ENCODE data around the gene BAX.

BAX gene

GRCh38 chr19:48959341-48960239 lies 4.9 kb downstream of the BAX start:
- Histone ChIP-seq H3K9ac (ENCODE audit: low read length) (no peak overlapping the region), H3K27me3 (replicated peaks; ENCODE audit: insufficient read depth, low read length) (no peaks in the 10 kb centered on the region), H3K36me3 (replicated peaks; ENCODE audit: insufficient read depth, low read length) (no peaks in the 10 kb centered on the region), H3K4me1 (ENCODE audit: low read length) (peaks cover 20% of the 10 kb centered on the region), H3K79me2 (ENCODE audit: low read length) (peaks cover 21% of the 10 kb centered on the region), H3K4me3 (ENCODE audit: low read length) (no peak overlapping the region), H3K9me3 (replicated peaks; ENCODE audit: insufficient read depth, low read length) (no peaks in the 10 kb centered on the region), H4K20me1 (ENCODE audit: insufficient read depth, low read length) (no peaks in the 10 kb centered on the region), H2AFZ (ENCODE audit: low read length) (no peak overlapping the region), H3K27ac (ENCODE audit: low read length) (no peak overlapping the region), H3F3A (ENCODE audit: insufficient read depth, low read length) (peaks cover 21% of the 10 kb centered on the region), H3K9me2 (replicated peaks; ENCODE audit: insufficient read depth, low read length) (no peaks in the 10 kb centered on the region), H3K4me2 (ENCODE audit: low read depth, low read length) (no peak overlapping the region)
- TF ChIP-seq EZH2 (optimal IDR thresholded peaks at IDR 0.05; ENCODE audit: low read depth, low read length) (no peak), EZH2phosphoT487 (IDR thresholded peaks at IDR 0.05; ENCODE audit: low read length) (no peak)
- TF ChIP-seq, protein P1, sequence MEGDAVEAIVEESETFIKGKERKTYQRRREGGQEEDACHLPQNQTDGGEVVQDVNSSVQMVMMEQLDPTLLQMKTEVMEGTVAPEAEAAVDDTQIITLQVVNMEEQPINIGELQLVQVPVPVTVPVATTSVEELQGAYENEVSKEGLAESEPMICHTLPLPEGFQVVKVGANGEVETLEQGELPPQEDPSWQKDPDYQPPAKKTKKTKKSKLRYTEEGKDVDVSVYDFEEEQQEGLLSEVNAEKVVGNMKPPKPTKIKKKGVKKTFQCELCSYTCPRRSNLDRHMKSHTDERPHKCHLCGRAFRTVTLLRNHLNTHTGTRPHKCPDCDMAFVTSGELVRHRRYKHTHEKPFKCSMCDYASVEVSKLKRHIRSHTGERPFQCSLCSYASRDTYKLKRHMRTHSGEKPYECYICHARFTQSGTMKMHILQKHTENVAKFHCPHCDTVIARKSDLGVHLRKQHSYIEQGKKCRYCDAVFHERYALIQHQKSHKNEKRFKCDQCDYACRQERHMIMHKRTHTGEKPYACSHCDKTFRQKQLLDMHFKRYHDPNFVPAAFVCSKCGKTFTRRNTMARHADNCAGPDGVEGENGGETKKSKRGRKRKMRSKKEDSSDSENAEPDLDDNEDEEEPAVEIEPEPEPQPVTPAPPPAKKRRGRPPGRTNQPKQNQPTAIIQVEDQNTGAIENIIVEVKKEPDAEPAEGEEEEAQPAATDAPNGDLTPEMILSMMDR (IDR thresholded peaks at IDR 0.05; ENCODE audit: low read length) = no peak
- no peak for DNase-seq

- H2AFZ ChIP-seq (ENCODE audit: low read length) = no peak overlapping the region
- no peaks in the 10 kb centered on the region for H3K9me3 ChIP-seq (replicated peaks; ENCODE audit: insufficient read depth, low read length)
- H3K4me2 ChIP-seq (ENCODE audit: low read depth, low read length) = no peak overlapping the region
- H4K20me1 ChIP-seq (ENCODE audit: insufficient read depth, low read length) = no peaks in the 10 kb centered on the region
- H3K27me3 ChIP-seq (replicated peaks; ENCODE audit: insufficient read depth, low read length) = no peaks in the 10 kb centered on the region
- H3K79me2 ChIP-seq (ENCODE audit: low read length) = peaks cover 17% of the 10 kb centered on the region
- no peak overlapping the region for H3K4me3 ChIP-seq (ENCODE audit: low read length)
- H3K27ac ChIP-seq (ENCODE audit: low read length) = no peak overlapping the region
- H3K4me1 ChIP-seq (ENCODE audit: low read length) = peaks cover 22% of the 10 kb centered on the region
- H3K9me2 ChIP-seq (replicated peaks; ENCODE audit: insufficient read depth, low read length) = no peaks in the 10 kb centered on the region
- DNase-seq = no peak
- H3K36me3 ChIP-seq (replicated peaks; ENCODE audit: insufficient read depth, low read length) = no peaks in the 10 kb centered on the region
- no peak overlapping the region for H3K9ac ChIP-seq (ENCODE audit: low read length)
- peaks cover 28% of the 10 kb centered on the region for H3F3A ChIP-seq (ENCODE audit: insufficient read depth, low read length)
- TF ChIP-seq EZH2phosphoT487 (IDR thresholded peaks at IDR 0.05; ENCODE audit: low read length) = no peak
- no peak for TF ChIP-seq EZH2 (optimal IDR thresholded peaks at IDR 0.05; ENCODE audit: low read depth, low read length)
- TF ChIP-seq, protein P1 (IDR thresholded peaks at IDR 0.05; ENCODE audit: low read length) = no peak
Measured at GRCh38 chr19:48961051-48961649, 6.5 kb downstream of the BAX start.

DNA sequence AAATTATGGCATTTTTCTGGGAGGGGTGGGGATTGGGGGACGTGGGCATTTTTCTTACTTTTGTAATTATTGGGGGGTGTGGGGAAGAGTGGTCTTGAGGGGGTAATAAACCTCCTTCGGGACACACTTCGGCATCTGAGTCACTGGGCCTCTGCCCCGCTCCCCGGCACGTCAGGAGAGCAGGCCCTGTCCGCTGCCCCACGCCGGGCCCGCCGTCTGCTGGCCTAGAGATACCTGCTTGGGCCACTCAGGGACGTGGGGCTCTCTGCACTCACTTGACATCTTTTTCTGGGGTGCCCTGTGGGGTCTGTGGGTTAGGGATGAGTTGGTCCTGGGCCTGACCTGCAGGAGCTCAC lies 7.0 kb downstream of the BAX start:
- Histone ChIP-seq H3K9ac (ENCODE audit: low read length) (no peak overlapping the region), H3K4me2 (ENCODE audit: low read depth, low read length) (no peak overlapping the region), H4K20me1 (ENCODE audit: insufficient read depth, low read length) (no peaks in the 10 kb centered on the region), H3K27me3 (replicated peaks; ENCODE audit: insufficient read depth, low read length) (no peaks in the 10 kb centered on the region), H3K9me3 (replicated peaks; ENCODE audit: insufficient read depth, low read length) (no peaks in the 10 kb centered on the region), H3K79me2 (ENCODE audit: low read length) (peaks cover 19% of the 10 kb centered on the region), H3F3A (ENCODE audit: insufficient read depth, low read length) (peaks cover 33% of the 10 kb centered on the region), H3K27ac (ENCODE audit: low read length) (no peak overlapping the region; the same call in 1 of the 2 replicates), H3K36me3 (replicated peaks; ENCODE audit: insufficient read depth, low read length) (no peaks in the 10 kb centered on the region), H3K4me3 (ENCODE audit: low read length) (no peak overlapping the region), H2AFZ (ENCODE audit: low read length) (no peak overlapping the region), H3K9me2 (replicated peaks; ENCODE audit: insufficient read depth, low read length) (no peaks in the 10 kb centered on the region), H3K4me1 (ENCODE audit: low read length) (peaks cover 26% of the 10 kb centered on the region)
- TF ChIP-seq EZH2 (optimal IDR thresholded peaks at IDR 0.05; ENCODE audit: low read depth, low read length) (no peak), EZH2phosphoT487 (IDR thresholded peaks at IDR 0.05; ENCODE audit: low read length) (no peak)
- TF ChIP-seq, protein P1 (IDR thresholded peaks at IDR 0.05; ENCODE audit: low read length) = no peak
- DNase-seq = no peak
